ENCODE measurements around the gene ASB1.

GRCh38 chr2:238483021-238483420, 56.3 kb downstream of the ASB1 start:
- TF ChIP-seq EZH2 (IDR thresholded peaks at IDR 0.05; ENCODE audit: borderline replicate concordance, low read length): no peak
- TF ChIP-seq CTCF (IDR thresholded peaks at IDR 0.05; ENCODE audit: low read length): no peak

Data from OCI-LY1 (cell line).